OCI-LY3 (cell line): Measurements from ENCODE around the gene PPP6R3.

ENCODE experiments used
- H2AFZ ChIP-seq: fragments of 200-600, 300-600 bp; shearing (Covaris generic); 2 replicates; pipeline ENCODE4 v1.6.0; 2014; ENCODE audit warnings: antibody characterized with exemption, low read depth, low read length
- H3K27ac ChIP-seq: fragments of 200-600, 300-600 bp; sonication (generic); 2 replicates; pipeline ENCODE4 v1.5.1; 2014; ENCODE audit warnings: mild to moderate bottlenecking, low read length, moderate library complexity, mixed read lengths
- H3K27me3 ChIP-seq: fragments of 200-600, 300-600 bp; sonication (generic); 2 replicates; pipeline ENCODE4 v1.6.1; 2014; ENCODE audit warnings: low read depth, low read length, mixed read lengths
- H3K36me3 ChIP-seq: fragments of 200-600, 300-600 bp; sonication (generic); replicated peaks from 2 replicates; pipeline ENCODE3; 2014; ENCODE audit warnings: low read depth, low read length, mixed read lengths
- H3K4me1 ChIP-seq: fragments of 300-600, 200-600 bp; sonication (generic); 2 replicates; pipeline ENCODE4 v1.6.1; 2014; ENCODE audit warnings: low read length, mixed read lengths
- H3K4me2 ChIP-seq: fragments of 200-600, 300-600 bp; sonication (generic); 2 replicates; pipeline ENCODE4 v1.6.1; 2014; ENCODE audit warnings: low read length, mixed read lengths
- H3K4me3 ChIP-seq: fragments of 300-600, 200-600 bp; sonication (generic); 2 replicates; pipeline ENCODE4 v1.5.1; 2014; ENCODE audit warnings: antibody characterized with exemption, mild to moderate bottlenecking, low read length, moderate library complexity
- H3K79me2 ChIP-seq: fragments of 300-600, 200-600 bp; shearing (Covaris generic); 2 replicates; pipeline ENCODE4 v1.6.1; 2014; ENCODE audit warnings: mild to moderate bottlenecking, low read length, mixed read lengths
- H3K9ac ChIP-seq: fragments of 300-600, 200-600 bp; shearing (Covaris generic); 2 replicates; pipeline ENCODE4 v1.6.0; 2014; ENCODE audit warnings: mild to moderate bottlenecking, low read length, moderate library complexity
- H3K9me3 ChIP-seq: fragments of 200-600, 300-600 bp; shearing (Covaris generic); 2 replicates; pipeline ENCODE4 v1.6.1; 2014; ENCODE audit warnings: low read length, mixed read lengths; ENCODE audit not compliant: insufficient read depth
- H4K20me1 ChIP-seq: fragments of 200-600, 300-600 bp; sonication (generic); 2 replicates; pipeline ENCODE4 v1.6.1; 2016; ENCODE audit warnings: low read length, mixed read lengths; ENCODE audit not compliant: insufficient read depth
- EZH2phosphoT487 ChIP-seq: fragments of 200-600 bp; shearing (Covaris generic); IDR thresholded peaks from 2 replicates; pipeline ENCODE4 v1.6.1; 2018; ENCODE audit warnings: antibody characterized with exemption, mixed run types, low read depth
- TF ChIP-seq, protein P1 (sequence below): fragments of 200-600, 300-600 bp; sonication (generic); IDR thresholded peaks from 2 replicates; pipeline ENCODE4 v1.5.1; 2014; ENCODE audit warnings: antibody characterized with exemption, low read length, low read depth

The PPP6R3 gene

DNA sequence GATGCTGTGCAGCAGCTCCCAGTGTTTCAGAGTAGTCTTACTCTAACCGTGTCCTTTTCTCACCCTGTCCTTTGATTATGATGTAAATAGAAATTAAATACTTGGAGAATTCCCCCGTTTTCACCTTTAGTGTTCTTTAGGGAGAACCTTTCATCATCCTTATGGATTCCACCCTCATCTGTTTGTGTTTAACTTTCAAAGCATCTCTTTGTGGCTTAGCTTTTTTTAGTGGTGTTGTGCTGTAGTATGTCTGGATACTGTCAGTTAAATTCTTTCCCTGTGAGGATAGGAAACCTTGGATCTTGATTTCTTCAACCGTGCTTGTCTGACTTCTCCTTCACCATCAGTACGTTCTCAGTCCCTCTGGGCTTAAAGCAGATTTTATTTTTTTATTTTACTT, 48.5 kb downstream of the PPP6R3 start:
- no peak overlapping the region for H3K4me2 ChIP-seq
- H4K20me1 ChIP-seq: peaks cover 91% of the 10 kb centered on the region
- TF ChIP-seq, protein P1, sequence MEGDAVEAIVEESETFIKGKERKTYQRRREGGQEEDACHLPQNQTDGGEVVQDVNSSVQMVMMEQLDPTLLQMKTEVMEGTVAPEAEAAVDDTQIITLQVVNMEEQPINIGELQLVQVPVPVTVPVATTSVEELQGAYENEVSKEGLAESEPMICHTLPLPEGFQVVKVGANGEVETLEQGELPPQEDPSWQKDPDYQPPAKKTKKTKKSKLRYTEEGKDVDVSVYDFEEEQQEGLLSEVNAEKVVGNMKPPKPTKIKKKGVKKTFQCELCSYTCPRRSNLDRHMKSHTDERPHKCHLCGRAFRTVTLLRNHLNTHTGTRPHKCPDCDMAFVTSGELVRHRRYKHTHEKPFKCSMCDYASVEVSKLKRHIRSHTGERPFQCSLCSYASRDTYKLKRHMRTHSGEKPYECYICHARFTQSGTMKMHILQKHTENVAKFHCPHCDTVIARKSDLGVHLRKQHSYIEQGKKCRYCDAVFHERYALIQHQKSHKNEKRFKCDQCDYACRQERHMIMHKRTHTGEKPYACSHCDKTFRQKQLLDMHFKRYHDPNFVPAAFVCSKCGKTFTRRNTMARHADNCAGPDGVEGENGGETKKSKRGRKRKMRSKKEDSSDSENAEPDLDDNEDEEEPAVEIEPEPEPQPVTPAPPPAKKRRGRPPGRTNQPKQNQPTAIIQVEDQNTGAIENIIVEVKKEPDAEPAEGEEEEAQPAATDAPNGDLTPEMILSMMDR: no peak
- no peak for TF ChIP-seq EZH2phosphoT487

DNA sequence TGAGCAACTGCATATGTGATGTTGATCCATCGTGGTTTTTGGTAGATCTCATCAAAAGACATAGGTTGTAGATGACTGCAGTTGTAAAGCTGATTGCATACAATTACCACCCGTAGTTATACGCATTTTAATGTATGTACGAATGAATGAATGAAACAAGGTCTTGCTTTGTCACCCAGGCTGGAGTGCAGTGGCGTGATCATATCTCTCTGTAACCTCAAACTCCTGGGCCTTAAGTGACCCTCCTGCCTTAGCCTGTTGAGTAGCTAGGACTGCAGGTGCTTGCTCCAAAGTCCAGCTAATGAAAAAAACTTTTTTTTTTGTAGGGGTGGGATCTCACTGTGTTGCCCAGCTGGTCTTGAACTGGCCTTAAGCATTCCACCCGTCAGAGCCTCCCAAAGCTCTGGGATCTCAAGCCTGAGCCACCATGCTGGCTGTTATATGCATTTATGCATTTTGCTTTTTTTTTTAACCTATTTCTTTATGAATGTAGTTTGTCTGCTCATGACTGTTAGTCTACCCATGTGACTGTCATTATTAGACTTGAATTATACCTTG, 53.5 kb downstream of the PPP6R3 start:
- Histone ChIP-seq H3K4me3 (no peak overlapping the region), H3K9ac (no peak overlapping the region), H3K9me3 (no peaks in the 10 kb centered on the region), H3K4me2 (no peak overlapping the region), H3K4me1 (no peaks in the 10 kb centered on the region), H4K20me1 (peaks cover 83% of the 10 kb centered on the region), H3K36me3 (peaks cover 27% of the 10 kb centered on the region), H3K27ac (no peak overlapping the region), H2AFZ (no peak overlapping the region), H3K79me2 (peaks cover 99% of the 10 kb centered on the region), H3K27me3 (no peaks in the 10 kb centered on the region)
- TF ChIP-seq, protein P1: no peak
- TF ChIP-seq EZH2phosphoT487: no peak

More for the DNA sequence above, 48.5 kb downstream of the PPP6R3 start:
- Histone ChIP-seq H3K36me3 (peaks cover 24% of the 10 kb centered on the region), H3K4me3 (no peak overlapping the region), H3K9ac (no peak overlapping the region), H3K79me2 (peaks cover 100% of the 10 kb centered on the region), H3K27me3 (no peaks in the 10 kb centered on the region), H3K27ac (no peak overlapping the region), H2AFZ (no peak overlapping the region), H3K9me3 (no peaks in the 10 kb centered on the region), H3K4me1 (no peaks in the 10 kb centered on the region)

DNA sequence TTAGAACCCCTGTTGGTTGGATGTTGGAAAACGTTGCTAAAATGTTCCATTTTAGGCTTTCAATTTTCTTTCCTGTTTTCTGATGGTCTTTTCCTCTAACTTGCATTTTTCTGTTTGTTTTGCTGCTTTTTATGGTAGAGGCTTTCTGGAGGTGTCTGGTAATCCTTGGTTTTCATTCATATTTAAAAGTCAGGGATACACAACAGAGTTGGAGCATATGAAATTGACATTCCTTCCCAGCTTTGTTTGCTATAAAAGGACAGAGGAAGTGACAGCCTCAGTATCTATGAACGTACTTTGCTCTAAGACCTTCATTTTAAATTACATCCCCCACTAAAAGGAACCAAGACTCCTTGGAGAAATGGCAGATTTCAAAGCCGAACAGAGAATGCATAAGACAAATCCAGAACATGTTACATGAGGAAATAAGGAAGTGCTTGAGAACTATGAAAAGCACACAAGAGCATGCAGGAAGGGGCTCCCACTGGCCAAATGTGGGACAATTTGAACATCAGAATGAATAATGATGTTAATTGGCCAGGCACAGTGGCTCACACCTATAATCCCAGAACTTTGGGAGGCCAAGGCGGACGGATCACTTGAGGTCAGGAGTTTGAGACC, 56.7 kb downstream of the PPP6R3 start:
- Histone ChIP-seq H3K79me2 (peaks cover 91% of the 10 kb centered on the region), H3K27me3 (no peaks in the 10 kb centered on the region), H3K9me3 (no peaks in the 10 kb centered on the region), H4K20me1 (peaks cover 82% of the 10 kb centered on the region), H3K36me3 (peaks cover 51% of the 10 kb centered on the region), H3K4me2 (no peak overlapping the region), H3K4me1 (no peaks in the 10 kb centered on the region), H3K27ac (no peak overlapping the region), H3K4me3 (no peak overlapping the region), H3K9ac (no peak overlapping the region), H2AFZ (no peak overlapping the region)
- TF ChIP-seq, protein P1: no peak
- TF ChIP-seq EZH2phosphoT487: no peak

DNA sequence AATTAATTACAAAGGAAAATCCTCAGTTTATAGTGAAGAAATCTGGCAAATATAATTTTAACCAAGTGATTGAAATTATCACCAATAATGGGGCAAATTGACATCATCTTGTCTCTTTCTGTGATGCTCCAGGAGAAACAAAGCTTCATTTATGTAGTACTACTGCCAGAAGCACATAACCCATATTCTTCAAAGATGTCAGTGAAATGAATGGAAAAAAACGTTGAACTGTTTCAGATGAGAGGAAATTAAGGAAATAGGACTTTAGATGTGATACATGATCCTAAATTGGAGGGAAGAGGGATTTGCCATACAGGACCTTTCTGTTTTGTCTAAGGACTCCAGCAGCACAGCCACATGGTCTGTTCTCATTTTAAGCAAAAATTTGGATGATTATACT, 57.6 kb downstream of the PPP6R3 start:
- Histone ChIP-seq H2AFZ (no peak overlapping the region), H3K27ac (no peak overlapping the region), H3K9ac (no peak overlapping the region), H4K20me1 (peaks cover 75% of the 10 kb centered on the region), H3K4me2 (no peak overlapping the region), H3K4me1 (no peaks in the 10 kb centered on the region), H3K79me2 (peaks cover 84% of the 10 kb centered on the region), H3K4me3 (no peak overlapping the region), H3K36me3 (peaks cover 52% of the 10 kb centered on the region), H3K9me3 (no peaks in the 10 kb centered on the region), H3K27me3 (no peaks in the 10 kb centered on the region)
- TF ChIP-seq EZH2phosphoT487: no peak
- TF ChIP-seq, protein P1: no peak
